GM20000 (cell line): ENCODE results near the gene GARS1.

Experiments
- DNase-seq: peaks from one replicate; pipeline ENCODE4 v3.0.0; 2012; ENCODE audit warnings: low spot score
- TF ChIP-seq, protein P1 (sequence below): IDR thresholded peaks from 2 replicates; pipeline ENCODE4 v1.5.1; 2012; ENCODE audit warnings: mild to moderate bottlenecking, control low read depth; ENCODE audit errors: extremely low read depth, missing control alignments

Gene GARS1

DNA sequence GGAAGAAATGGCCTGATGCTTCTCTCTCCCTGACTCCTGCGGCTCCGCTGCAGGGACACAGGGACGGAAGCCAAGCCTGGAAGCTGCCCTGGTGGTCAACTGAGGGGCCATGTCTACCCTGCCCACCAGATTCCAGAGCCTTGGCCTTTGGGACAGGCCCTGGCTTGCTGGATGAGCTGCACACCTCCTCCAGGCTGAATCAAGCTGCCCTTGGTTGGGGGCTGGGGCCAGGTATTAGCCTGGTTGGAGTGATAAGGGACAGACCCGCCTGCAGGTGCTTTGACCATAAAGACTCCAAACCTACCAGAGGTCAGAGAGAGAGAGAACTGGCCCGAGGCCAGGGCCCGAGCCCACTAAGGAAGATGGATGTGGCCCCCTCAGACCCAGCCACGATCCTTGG lies 57.5 kb downstream of the GARS1 start:
- no peak for DNase-seq
- TF ChIP-seq, protein P1, sequence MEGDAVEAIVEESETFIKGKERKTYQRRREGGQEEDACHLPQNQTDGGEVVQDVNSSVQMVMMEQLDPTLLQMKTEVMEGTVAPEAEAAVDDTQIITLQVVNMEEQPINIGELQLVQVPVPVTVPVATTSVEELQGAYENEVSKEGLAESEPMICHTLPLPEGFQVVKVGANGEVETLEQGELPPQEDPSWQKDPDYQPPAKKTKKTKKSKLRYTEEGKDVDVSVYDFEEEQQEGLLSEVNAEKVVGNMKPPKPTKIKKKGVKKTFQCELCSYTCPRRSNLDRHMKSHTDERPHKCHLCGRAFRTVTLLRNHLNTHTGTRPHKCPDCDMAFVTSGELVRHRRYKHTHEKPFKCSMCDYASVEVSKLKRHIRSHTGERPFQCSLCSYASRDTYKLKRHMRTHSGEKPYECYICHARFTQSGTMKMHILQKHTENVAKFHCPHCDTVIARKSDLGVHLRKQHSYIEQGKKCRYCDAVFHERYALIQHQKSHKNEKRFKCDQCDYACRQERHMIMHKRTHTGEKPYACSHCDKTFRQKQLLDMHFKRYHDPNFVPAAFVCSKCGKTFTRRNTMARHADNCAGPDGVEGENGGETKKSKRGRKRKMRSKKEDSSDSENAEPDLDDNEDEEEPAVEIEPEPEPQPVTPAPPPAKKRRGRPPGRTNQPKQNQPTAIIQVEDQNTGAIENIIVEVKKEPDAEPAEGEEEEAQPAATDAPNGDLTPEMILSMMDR = no peak

DNA sequence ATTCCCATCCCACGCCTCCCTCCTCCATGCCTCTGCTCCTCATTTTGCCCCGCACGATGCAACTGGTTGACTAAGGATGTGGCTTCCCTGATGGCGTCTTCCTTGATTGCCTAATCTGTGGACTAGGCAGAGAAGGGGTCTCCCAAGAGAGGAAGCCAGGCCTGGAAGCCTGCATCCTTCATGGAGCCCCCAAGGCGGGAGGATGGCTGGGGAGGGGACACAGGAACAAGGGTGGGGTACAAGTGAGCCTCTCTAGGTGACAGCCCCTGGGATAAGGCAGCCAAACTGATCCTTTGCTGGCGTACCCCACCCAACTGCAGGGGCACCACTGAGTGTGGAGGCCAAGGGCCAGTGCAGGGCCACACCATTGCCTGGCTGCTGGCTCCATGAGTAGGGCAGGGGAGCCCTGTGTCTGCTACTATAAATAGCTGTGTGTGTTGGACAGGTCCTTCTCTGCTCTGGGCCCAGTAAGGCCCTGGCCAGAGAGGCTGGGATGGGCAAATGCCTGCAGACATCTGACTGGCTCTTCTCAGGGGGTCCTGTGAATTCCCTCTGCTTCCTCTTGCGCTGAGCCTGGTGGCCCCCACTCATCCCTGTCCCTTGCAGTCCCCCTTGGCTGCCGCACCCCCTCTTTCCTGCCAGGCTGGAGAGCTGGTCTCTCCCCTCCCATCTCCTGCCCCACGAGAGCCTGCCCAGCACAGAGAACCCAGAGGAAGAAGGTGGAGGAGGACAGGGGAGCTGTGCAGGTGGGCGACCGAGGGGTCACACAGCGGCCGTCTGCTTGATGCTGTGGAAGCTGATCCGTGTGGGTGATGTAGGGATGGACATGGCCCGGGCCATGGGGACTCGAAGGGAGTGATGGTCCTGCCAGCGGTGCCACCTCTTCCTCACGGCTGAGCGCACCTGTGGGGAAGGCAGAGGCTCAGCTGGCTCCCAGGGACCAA lies 58.3 kb downstream of the GARS1 start:
- DNase-seq = no peak
- TF ChIP-seq, protein P1 = no peak

DNA sequence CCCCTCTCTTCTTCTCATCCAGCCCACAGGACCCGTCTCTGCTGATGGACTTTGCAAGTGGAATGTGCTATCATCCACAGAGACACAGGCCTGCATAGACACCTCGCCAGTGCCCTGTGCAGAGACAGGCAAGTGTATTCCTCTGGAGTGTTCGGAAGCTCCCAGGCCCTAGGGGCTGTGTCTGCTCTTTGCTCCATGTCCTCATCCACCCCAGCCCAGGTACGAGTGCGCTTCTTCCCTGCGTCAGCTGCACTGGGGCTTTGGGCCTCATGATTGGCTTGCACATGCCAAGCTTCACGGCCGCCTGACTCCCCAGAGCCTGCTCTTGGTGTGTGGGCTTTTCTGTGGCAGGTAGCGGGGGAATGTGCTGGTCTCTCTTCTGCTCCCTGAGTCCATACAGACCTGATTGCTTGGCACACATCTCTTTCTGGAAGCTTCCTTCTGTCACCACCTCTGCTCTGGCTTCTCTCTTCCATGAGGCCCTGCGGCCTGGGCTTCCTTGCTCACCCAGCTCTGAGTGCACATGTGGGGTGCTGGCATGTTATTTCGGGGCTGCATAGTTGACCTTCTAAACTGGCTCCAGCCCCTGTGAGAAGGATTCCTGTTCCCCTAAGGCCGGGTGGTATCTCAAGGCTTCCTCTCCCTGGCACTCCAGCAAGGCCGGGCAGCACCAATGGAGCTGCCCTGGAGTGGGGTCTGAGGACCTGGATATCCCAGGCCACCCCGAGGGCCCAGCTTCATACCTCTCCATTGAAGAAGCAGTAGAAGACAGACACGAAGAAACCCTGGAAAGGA lies 59.8 kb downstream of the GARS1 start:
- TF ChIP-seq, protein P1 = no peak

DNA sequence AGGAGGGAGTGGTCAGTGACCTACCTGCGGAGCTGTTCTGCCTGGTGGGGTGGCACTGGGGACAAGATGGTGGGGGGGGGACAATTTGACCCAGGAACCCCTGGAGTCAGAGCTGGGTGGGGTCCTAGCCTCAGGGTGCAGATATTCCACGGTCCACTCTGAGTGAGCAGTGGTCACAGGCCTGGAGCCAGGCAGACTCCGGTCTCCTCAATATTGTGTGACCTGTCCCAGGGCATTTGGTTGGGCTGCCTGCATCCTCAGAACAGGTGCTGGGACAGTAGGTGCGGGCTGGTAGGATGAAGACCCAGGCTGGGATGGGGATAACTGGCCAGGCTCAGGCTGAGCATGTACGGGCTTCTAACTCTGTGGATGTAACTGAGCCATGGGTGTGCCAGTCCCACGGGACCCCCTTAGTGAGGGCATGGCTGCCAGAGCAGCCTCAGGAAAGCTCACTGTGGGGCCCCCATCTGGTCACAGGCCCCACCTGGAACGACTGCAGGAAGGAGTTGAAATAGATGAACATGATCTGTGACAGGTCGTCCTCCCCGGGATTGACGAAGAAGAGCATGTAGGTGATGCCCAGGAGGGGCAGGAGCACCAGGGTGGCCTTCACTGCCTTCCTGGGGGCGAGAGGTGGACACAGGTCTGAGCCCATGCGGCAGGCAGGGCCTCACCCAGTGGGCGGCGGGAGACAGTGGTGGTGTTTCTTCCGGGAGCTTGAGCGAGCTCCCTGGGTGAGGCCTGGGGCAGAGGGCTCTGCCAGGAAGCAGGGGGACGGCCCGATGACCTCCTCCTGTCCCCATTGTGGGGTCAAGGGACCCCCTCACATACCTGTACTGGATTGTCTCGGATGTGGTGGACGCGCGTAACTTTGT lies 60.7 kb downstream of the GARS1 start:
- no peak for DNase-seq
- TF ChIP-seq, protein P1 = no peak

More for the DNA sequence above, 59.8 kb downstream of the GARS1 start:
- no peak for DNase-seq

DNA sequence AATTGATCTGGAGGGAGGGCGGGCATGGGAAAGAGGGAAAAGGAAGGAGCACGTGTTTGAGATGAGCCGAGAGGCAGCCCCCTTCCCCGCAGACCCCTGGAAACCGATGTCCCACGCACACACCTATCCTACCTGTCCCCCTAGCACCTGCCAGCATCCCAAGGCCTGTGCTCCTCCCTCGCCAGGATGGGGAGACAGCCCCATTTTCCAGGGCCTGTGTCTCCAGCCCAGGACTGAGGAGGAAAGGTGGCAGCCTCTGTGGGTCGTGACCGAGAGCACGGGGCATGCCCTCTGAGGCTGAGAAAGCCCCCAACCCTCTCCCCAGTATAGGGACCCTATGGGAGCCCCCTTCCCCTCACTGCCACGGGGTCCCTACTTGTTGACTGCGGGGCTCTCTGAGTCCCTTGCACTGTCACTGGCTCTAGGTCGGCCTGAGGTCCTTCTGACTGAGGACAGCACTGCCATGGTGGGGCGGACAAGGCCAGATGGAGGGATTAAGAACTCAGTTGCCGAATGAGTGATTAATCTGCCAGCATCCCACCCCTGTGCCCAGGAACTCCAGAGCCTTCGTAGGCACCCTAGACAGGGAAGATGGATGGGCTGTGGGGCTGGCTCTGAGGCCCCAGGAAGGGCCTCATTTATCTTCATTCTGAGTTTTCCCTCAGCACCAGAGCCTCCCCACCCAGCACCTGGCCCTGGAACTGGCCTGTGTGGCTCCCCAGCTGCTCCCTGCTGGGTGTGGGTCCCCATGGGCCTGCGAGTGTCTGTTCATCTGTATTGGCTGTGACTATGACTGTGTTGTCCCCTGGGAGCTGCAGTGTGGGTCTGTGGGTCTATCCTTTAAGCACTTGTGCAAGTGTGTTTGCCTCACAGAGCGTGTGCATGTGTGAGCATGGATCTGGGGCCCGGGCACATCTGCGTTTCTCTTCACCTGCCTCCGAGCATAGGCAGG lies 61.6 kb downstream of the GARS1 start:
- TF ChIP-seq, protein P1 = no peak
- no peak for DNase-seq

DNA sequence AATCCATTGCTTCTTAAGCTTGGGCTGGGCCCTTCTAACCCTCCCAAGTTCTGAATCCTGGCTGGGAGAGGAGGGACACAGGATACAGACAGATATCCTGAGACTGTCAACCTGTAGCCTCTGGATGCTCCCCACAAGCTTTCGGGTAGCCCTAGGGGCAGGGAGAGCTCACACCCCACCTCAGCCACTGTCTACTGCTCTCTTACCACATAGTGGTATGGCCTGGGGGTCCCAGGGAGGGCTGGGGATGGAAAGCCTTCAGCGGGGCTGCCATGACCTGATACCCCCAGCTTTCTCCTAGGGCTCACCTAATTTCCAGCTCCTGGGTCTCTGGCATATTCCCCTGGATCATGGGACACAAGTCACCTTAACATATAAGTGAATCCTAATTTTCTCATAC lies 62.5 kb downstream of the GARS1 start:
- DNase-seq = no peak
- TF ChIP-seq, protein P1 = no peak
